Kidney epithelial cell (primary cell): ENCODE data around the gene C20orf173. TPM values are rescaled to one million over a fixed set of nuclear protein-coding genes. Genes with fewer than 3 reads are reported as not detected.
A peak's percentile ranks its signal among the peaks of the same experiment; 100 is the strongest.

Source experiments
- DNase-seq: peaks from one replicate; pipeline ENCODE4 v3.0.0-alpha.2; 2010; ENCODE audit warnings: low read depth
- H3K27me3 ChIP-seq: 2 replicates; pipeline ENCODE4 v1.6.0; 2011; ENCODE audit warnings: low read length; ENCODE audit not compliant: control insufficient read depth, insufficient read depth
- H3K36me3 ChIP-seq: 2 replicates; pipeline ENCODE4 v1.5.1; 2011; ENCODE audit warnings: low read length; ENCODE audit not compliant: control insufficient read depth, insufficient read depth
- H3K4me3 ChIP-seq: 2 replicates; pipeline ENCODE4 v1.5.1; 2011; ENCODE audit warnings: low read depth, mild to moderate bottlenecking, control low read depth, low read length
- total RNA-seq: library from RNA; depleted of rRNA; stranded (reverse); fragments of >200 nt; gene quantifications from 2 replicates; pipeline ENCODE4 v1.2.3, GENCODE V29; 2015
- TF ChIP-seq, protein P1 (sequence below): IDR thresholded peaks from 2 replicates; pipeline ENCODE4 v1.5.1; 2011; ENCODE audit warnings: mild to moderate bottlenecking, moderate library complexity, low read length, control low read depth, inconsistent platforms; ENCODE audit not compliant: insufficient read depth, poor library complexity, severe bottlenecking

C20orf173 gene
- total RNA-seq, 1 donor from 2014 or later: not detected

DNA sequence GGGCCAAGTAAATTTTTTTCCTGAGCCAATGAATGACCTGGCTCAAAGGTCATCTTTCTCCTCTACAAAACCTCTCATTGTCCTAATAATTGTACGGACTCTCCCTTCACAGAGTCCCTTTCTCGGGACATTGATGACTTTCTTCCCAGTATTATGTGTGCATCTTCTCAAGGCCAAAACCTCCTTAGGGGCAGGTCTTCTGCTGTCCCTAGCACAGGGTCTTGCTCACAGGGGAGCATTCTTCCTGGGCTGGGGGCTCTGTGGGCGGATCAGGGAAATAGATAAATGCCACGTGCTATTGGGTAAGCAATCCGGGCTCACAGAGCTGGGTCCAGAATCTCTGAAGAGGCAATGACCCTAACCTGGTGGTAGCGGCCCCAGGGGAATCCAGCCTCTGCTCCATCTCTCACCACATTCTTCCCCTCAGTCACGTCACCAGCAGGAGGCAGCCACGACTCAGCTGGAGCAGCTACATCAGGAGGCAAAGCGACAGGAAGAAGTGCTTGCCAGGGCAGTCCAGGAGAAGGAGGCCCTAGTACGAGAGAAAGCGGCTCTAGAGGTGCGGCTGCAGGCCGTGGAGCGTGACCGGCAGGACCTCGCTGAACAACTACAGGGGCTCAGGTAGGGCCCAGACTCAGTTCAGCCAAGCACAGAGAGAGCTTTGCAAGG, 50.5 kb downstream of the C20orf173 start:
- no peak overlapping the region for H3K4me3 ChIP-seq
- no peak for DNase-seq
- no peaks in the 10 kb centered on the region for H3K27me3 ChIP-seq
- peaks cover 5% of the 10 kb centered on the region for H3K36me3 ChIP-seq
- TF ChIP-seq, protein P1, sequence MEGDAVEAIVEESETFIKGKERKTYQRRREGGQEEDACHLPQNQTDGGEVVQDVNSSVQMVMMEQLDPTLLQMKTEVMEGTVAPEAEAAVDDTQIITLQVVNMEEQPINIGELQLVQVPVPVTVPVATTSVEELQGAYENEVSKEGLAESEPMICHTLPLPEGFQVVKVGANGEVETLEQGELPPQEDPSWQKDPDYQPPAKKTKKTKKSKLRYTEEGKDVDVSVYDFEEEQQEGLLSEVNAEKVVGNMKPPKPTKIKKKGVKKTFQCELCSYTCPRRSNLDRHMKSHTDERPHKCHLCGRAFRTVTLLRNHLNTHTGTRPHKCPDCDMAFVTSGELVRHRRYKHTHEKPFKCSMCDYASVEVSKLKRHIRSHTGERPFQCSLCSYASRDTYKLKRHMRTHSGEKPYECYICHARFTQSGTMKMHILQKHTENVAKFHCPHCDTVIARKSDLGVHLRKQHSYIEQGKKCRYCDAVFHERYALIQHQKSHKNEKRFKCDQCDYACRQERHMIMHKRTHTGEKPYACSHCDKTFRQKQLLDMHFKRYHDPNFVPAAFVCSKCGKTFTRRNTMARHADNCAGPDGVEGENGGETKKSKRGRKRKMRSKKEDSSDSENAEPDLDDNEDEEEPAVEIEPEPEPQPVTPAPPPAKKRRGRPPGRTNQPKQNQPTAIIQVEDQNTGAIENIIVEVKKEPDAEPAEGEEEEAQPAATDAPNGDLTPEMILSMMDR: peak; percentile 28

Other genes starting within 250 kb of the C20orf173 start
- gene EIF6, start 244.9 kb downstream of the C20orf173 start, total RNA-seq: 284 and 332 TPM in 2 replicates
- gene FAM83C, start 237.2 kb downstream of the C20orf173 start, total RNA-seq: not detected in 2 replicates
- gene UQCC1, start 117.7 kb downstream of the C20orf173 start, total RNA-seq: 25.2 and 33.9 TPM in 2 replicates
- gene GDF5, start 91.4 kb downstream of the C20orf173 start, total RNA-seq: 1.9 and 2.9 TPM in 2 replicates
- gene CEP250, start 74.1 kb downstream of the C20orf173 start, total RNA-seq: 43.7 and 65.3 TPM in 2 replicates
- gene ERGIC3, start 12.4 kb upstream of the C20orf173 start, total RNA-seq: 215 and 229 TPM in 2 replicates
- 2.6 and 7.9 TPM in 2 replicates for gene SPAG4, start 86.2 kb upstream of the C20orf173 start, total RNA-seq
- gene CPNE1, start 135.2 kb upstream of the C20orf173 start, total RNA-seq: 109 and 158 TPM in 2 replicates
- gene RBM12, start 135.2 kb upstream of the C20orf173 start, total RNA-seq: 35.7 and 43.2 TPM in 2 replicates
- gene NFS1, start 169.7 kb upstream of the C20orf173 start, total RNA-seq: 25.9 and 30.8 TPM in 2 replicates
- 372 and 719 TPM in 2 replicates for gene ROMO1, start 169.8 kb upstream of the C20orf173 start, total RNA-seq
- gene RBM39, start 212.6 kb upstream of the C20orf173 start, total RNA-seq: 204 and 224 TPM in 2 replicates
- gene PHF20, start 242.4 kb upstream of the C20orf173 start, total RNA-seq: 34.5 and 39.0 TPM in 2 replicates